OCI-LY7 (cell line): ENCODE measurements around the gene GRHL1. TPM values are rescaled to one million over a fixed set of nuclear protein-coding genes. Genes with fewer than 3 reads are reported as not detected.
A peak's percentile ranks its signal among the peaks of the same experiment; 100 is the strongest.

Source experiments
- BruUV-seq: library from RNA; stranded (reverse); fragments of 400-500 nt; replicated peaks from 2 replicates; lab custom pipeline; 2021; lab: Mats Ljungman, UMichigan
- CTCF ChIA-PET: fragments of 300-600 bp; sonication (Branson Sonifier 250); formaldehyde crosslinking; loops from one replicate; lab custom pipeline; 2022; ENCODE audit warnings: antibody characterized with exemption; ENCODE audit not compliant: unreplicated experiment; lab: Charles Lee
- POLR2A ChIA-PET: fragments of 300-600 bp; sonication (Branson Sonifier 250); formaldehyde crosslinking; loops from one replicate; lab custom pipeline; 2022; ENCODE audit warnings: antibody characterized with exemption; lab: Charles Lee
- DNase-seq: peaks from one replicate; pipeline ENCODE4 v3.0.0-alpha.2; 2015; ENCODE audit warnings: low spot score
- H2AFZ ChIP-seq: fragments of 200-600 bp; sonication (generic), shearing (Covaris generic); 2 replicates; pipeline ENCODE4 v1.6.1; 2014; ENCODE audit warnings: mild to moderate bottlenecking, antibody characterized with exemption, low read length, moderate library complexity
- H3K27ac ChIP-seq: fragments of 200-600 bp; sonication (generic); 2 replicates; pipeline ENCODE4 v1.5.1; 2014; ENCODE audit warnings: mixed run types, low read depth, mild to moderate bottlenecking, moderate library complexity, low read length, inconsistent platforms; ENCODE audit not compliant: poor library complexity, severe bottlenecking
- H3K36me3 ChIP-seq: fragments of 200-600 bp; sonication (generic); 2 replicates; pipeline ENCODE4 v1.6.1; 2014; ENCODE audit warnings: mild to moderate bottlenecking, antibody characterized with exemption, low read length, moderate library complexity, mixed read lengths; ENCODE audit not compliant: insufficient read depth
- H3K4me1 ChIP-seq: fragments of 200-600 bp; sonication (generic); 2 replicates; pipeline ENCODE4 v1.5.1; 2014; ENCODE audit warnings: mild to moderate bottlenecking, low read length; ENCODE audit not compliant: insufficient read depth, poor library complexity, severe bottlenecking
- H3K4me2 ChIP-seq: fragments of 200-600 bp; sonication (generic); 2 replicates; pipeline ENCODE4 v1.6.1; 2014; ENCODE audit warnings: mild to moderate bottlenecking, low read length
- H3K4me3 ChIP-seq: fragments of 200-600 bp; sonication (generic); 2 replicates; pipeline ENCODE4 v1.5.1; 2014; ENCODE audit warnings: mild to moderate bottlenecking, low read depth, low read length; ENCODE audit not compliant: poor library complexity, severe bottlenecking
- H3K79me2 ChIP-seq: fragments of 200-600 bp; sonication (generic); 2 replicates; pipeline ENCODE4 v1.6.1; 2016; ENCODE audit warnings: low read depth, mild to moderate bottlenecking, low read length, moderate library complexity, mixed read lengths; ENCODE audit not compliant: insufficient read depth
- H3K9me2 ChIP-seq: fragments of 200-600 bp; sonication (generic); 2 replicates; pipeline ENCODE4 v1.6.1; 2016; ENCODE audit warnings: mild to moderate bottlenecking, low read length, mixed read lengths; ENCODE audit not compliant: insufficient read depth
- H3K9me3 ChIP-seq: fragments of 200-600 bp; sonication (generic); 2 replicates; pipeline ENCODE4 v1.6.1; 2014; ENCODE audit warnings: mild to moderate bottlenecking, mixed run types, low read length, mixed read lengths
- H4K20me1 ChIP-seq: fragments of 200-600 bp; sonication (generic); 2 replicates; pipeline ENCODE4 v1.6.1; 2014; ENCODE audit warnings: mild to moderate bottlenecking, antibody characterized with exemption, low read length, moderate library complexity, mixed read lengths; ENCODE audit not compliant: insufficient read depth
- CTCF ChIP-seq: fragments of 200-600 bp; sonication (generic); conservative IDR thresholded peaks from 2 replicates; pipeline ENCODE4 v1.5.1; 2014; ENCODE audit warnings: mild to moderate bottlenecking, antibody characterized with exemption, low read length, moderate library complexity, mixed read lengths
- EZH2phosphoT487 ChIP-seq: fragments of 200-600 bp; sonication (generic); IDR thresholded peaks from 2 replicates; pipeline ENCODE4 v1.6.1; 2018; ENCODE audit warnings: low read depth, borderline replicate concordance, mild to moderate bottlenecking, mixed run types, antibody characterized with exemption, low read length, moderate library complexity, mixed read lengths
- intact Hi-C: fragments of 100-400 bp; cut with micrococcal nuclease; formaldehyde crosslinking; loops from one replicate; pipeline ENCODE4 v1.10.0; 2022; ENCODE audit not compliant: unreplicated experiment
- total RNA-seq, 2 experiments: library from RNA; depleted of rRNA in 1 of 2; stranded (reverse); fragments of >200 nt in 1 of 2; shearing (Covaris generic) in 1 of 2; gene quantifications; 2 replicates each; pipeline ENCODE4 v1.2.3, GENCODE V29; 2014 to 2022

The GRHL1 gene
- total RNA-seq, 2 experiments from 2014 or later = 0.19 to 2.5 TPM

- no peaks in the 10 kb centered on the region for H3K79me2 ChIP-seq
- H3K36me3 ChIP-seq = no peaks in the 10 kb centered on the region
- no peaks in the 10 kb centered on the region for H3K9me2 ChIP-seq
- intact Hi-C loops = no loop called here
- DNase-seq = peak; percentile 13
- H3K4me2 ChIP-seq = no peak overlapping the region
- H3K27ac ChIP-seq = no peak overlapping the region
- H3K9me3 ChIP-seq = no peaks in the 10 kb centered on the region
- BruUV-seq = no TSS peak
- no peak overlapping the region for H2AFZ ChIP-seq
- H3K4me1 ChIP-seq = no peaks in the 10 kb centered on the region
- no peaks in the 10 kb centered on the region for H4K20me1 ChIP-seq
- POLR2A ChIA-PET = interaction anchor here (0.6 to 1.3 kb wide), 2 partner anchors 15 to 222 kb away, joined by 3 to 4 read pairs; no protein-coding TSS in a partner anchor
- CTCF ChIA-PET = no interaction called here
- no peak overlapping the region for H3K4me3 ChIP-seq
- TF ChIP-seq EZH2phosphoT487 = no peak
- peak; percentile 55 for TF ChIP-seq CTCF
Observed at GRCh38 chr2:10036095-10036884, 84.8 kb downstream of the GRHL1 start.

GRCh38 chr2:10038123-10038522 is 86.6 kb downstream of the GRHL1 start:
- no TSS peak for BruUV-seq
- intact Hi-C loops = no loop called here
- no peak for DNase-seq
- H3K36me3 ChIP-seq = no peaks in the 10 kb centered on the region
- no peaks in the 10 kb centered on the region for H3K4me1 ChIP-seq
- H3K4me3 ChIP-seq = no peak overlapping the region
- no peaks in the 10 kb centered on the region for H3K9me3 ChIP-seq
- H2AFZ ChIP-seq = no peak overlapping the region
- TF ChIP-seq EZH2phosphoT487 (no peak), CTCF (no peak)
- H3K4me2 ChIP-seq = no peak overlapping the region
- ChIA-PET CTCF (no interaction called here), POLR2A (no interaction called here)
- no peaks in the 10 kb centered on the region for H3K79me2 ChIP-seq
- no peak overlapping the region for H3K27ac ChIP-seq
- H4K20me1 ChIP-seq = no peaks in the 10 kb centered on the region
- no peaks in the 10 kb centered on the region for H3K9me2 ChIP-seq

GRCh38 chr2:10038716-10039115 is 87.2 kb downstream of the GRHL1 start:
- Histone ChIP-seq H2AFZ (no peak overlapping the region), H3K4me3 (no peak overlapping the region), H3K9me2 (no peaks in the 10 kb centered on the region), H3K27ac (no peak overlapping the region), H3K36me3 (no peaks in the 10 kb centered on the region), H3K9me3 (no peaks in the 10 kb centered on the region), H3K79me2 (no peaks in the 10 kb centered on the region), H4K20me1 (no peaks in the 10 kb centered on the region), H3K4me1 (no peaks in the 10 kb centered on the region), H3K4me2 (no peak overlapping the region)
- TF ChIP-seq EZH2phosphoT487 (no peak), CTCF (no peak)
- ChIA-PET POLR2A (no interaction called here), CTCF (no interaction called here)
- intact Hi-C loops = no loop called here
- no peak for DNase-seq
- no TSS peak for BruUV-seq
